GM18508 (cell line): Measurements from ENCODE around the gene PRKCA.

Experiments used
- ATAC-seq: cut with Tn5 transposase; IDR thresholded peaks from one replicate; pipeline ENCODE4 v1.9.1; 2021; ENCODE audit warnings: moderate number of reproducible peaks; ENCODE audit not compliant: insufficient read depth, unreplicated experiment

PRKCA gene

GRCh38 chr17:66767154-66767933, 464.9 kb downstream of the PRKCA start:
- no peak for ATAC-seq

- ATAC-seq: no peak
Measured at GRCh38 chr17:66769911-66770310, 467.5 kb downstream of the PRKCA start.

- no peak for ATAC-seq
Measured at GRCh38 chr17:66772148-66772812, 469.9 kb downstream of the PRKCA start.

- no peak for ATAC-seq
Measured at GRCh38 chr17:66775271-66775670, 472.9 kb downstream of the PRKCA start.

- ATAC-seq: no peak
Measured at GRCh38 chr17:66775881-66776400, 473.5 kb downstream of the PRKCA start.

- no peak for ATAC-seq
Measured at GRCh38 chr17:66776999-66777688, 474.7 kb downstream of the PRKCA start.

- ATAC-seq: no peak
Measured at GRCh38 chr17:66777689-66778225, 475.3 kb downstream of the PRKCA start.

GRCh38 chr17:66778531-66779236, 476.3 kb downstream of the PRKCA start:
- no peak for ATAC-seq

GRCh38 chr17:66779237-66779606, 476.8 kb downstream of the PRKCA start:
- ATAC-seq: no peak

- ATAC-seq: no peak
Measured at GRCh38 chr17:66781135-66781534, 478.7 kb downstream of the PRKCA start.

GRCh38 chr17:66782851-66783250, 480.4 kb downstream of the PRKCA start:
- ATAC-seq: no peak

- no peak for ATAC-seq
Measured at GRCh38 chr17:66783656-66784381, 481.4 kb downstream of the PRKCA start.

GRCh38 chr17:66784621-66785364, 482.4 kb downstream of the PRKCA start:
- no peak for ATAC-seq

- no peak for ATAC-seq
Measured at GRCh38 chr17:66786107-66786506, 483.7 kb downstream of the PRKCA start.

GRCh38 chr17:66787914-66788313, 485.5 kb downstream of the PRKCA start:
- ATAC-seq: no peak

- no peak for ATAC-seq
Measured at GRCh38 chr17:66789093-66789492, 486.7 kb downstream of the PRKCA start.

- ATAC-seq: no peak
Measured at GRCh38 chr17:66789961-66790437, 487.6 kb downstream of the PRKCA start.

- no peak for ATAC-seq
Measured at GRCh38 chr17:66790501-66791061, 488.2 kb downstream of the PRKCA start.
